SU-DHL-6 (cell line): ENCODE measurements around the gene SLC22A23.

Experiments
- H2AFZ ChIP-seq: fragments of 200-600 bp; sonication (generic); 2 replicates; pipeline ENCODE4 v1.6.1; 2014; ENCODE audit warnings: low read depth, mild to moderate bottlenecking, moderate library complexity, mixed read lengths, antibody characterized with exemption, low read length; ENCODE audit not compliant: severe bottlenecking
- H3F3A ChIP-seq: fragments of 200-600 bp; shearing (Covaris generic); 2 replicates; pipeline ENCODE4 v1.6.0; 2016; ENCODE audit warnings: antibody characterized with exemption, mild to moderate bottlenecking; ENCODE audit not compliant: insufficient read depth
- H3K27ac ChIP-seq: fragments of 200-600 bp; sonication (generic); 2 replicates; pipeline ENCODE4 v1.5.1; 2016; ENCODE audit warnings: low read depth, mild to moderate bottlenecking, low read length, moderate library complexity, mixed read lengths
- H3K27me3 ChIP-seq: fragments of 200-600 bp; sonication (generic), shearing (Covaris generic); 2 replicates; pipeline ENCODE4 v1.6.0; 2014; ENCODE audit warnings: mild to moderate bottlenecking, low read length
- H3K36me3 ChIP-seq: fragments of 200-600 bp; sonication (generic); 2 replicates; pipeline ENCODE4 v1.6.1; 2014; ENCODE audit warnings: mild to moderate bottlenecking, low read length, mixed read lengths
- H3K4me2 ChIP-seq: fragments of 300-600, 200-600 bp; shearing (Covaris generic), sonication (generic); 2 replicates; pipeline ENCODE4 v1.6.0; 2014; ENCODE audit warnings: low read length, low read depth, mild to moderate bottlenecking; ENCODE audit not compliant: poor library complexity, severe bottlenecking
- H3K4me3 ChIP-seq: fragments of 200-600 bp; sonication (generic); 2 replicates; pipeline ENCODE4 v1.5.1; 2014; ENCODE audit warnings: antibody characterized with exemption, low read length, mild to moderate bottlenecking, mixed read lengths; ENCODE audit not compliant: insufficient read depth, poor library complexity, severe bottlenecking
- H3K79me2 ChIP-seq: fragments of 200-600 bp; sonication (generic); 2 replicates; pipeline ENCODE4 v1.6.1; 2014; ENCODE audit warnings: mild to moderate bottlenecking, low read length, moderate library complexity; ENCODE audit not compliant: insufficient read depth
- H3K9ac ChIP-seq: fragments of 200-600 bp; sonication (generic); 2 replicates; pipeline ENCODE4 v1.7.0; 2014; ENCODE audit warnings: mild to moderate bottlenecking, low read length
- H3K9me2 ChIP-seq: fragments of 200-600 bp; sonication (generic); replicated peaks from 2 replicates; pipeline ENCODE4 v1.6.1; 2014; ENCODE audit warnings: low read length; ENCODE audit not compliant: insufficient read depth
- H3K9me3 ChIP-seq: fragments of 200-600 bp; sonication (generic); 2 replicates; pipeline ENCODE4 v1.6.1; 2014; ENCODE audit warnings: low read length, mixed read lengths; ENCODE audit not compliant: insufficient read depth
- H4K20me1 ChIP-seq: fragments of 200-600 bp; sonication (generic); 2 replicates; pipeline ENCODE4 v1.6.1; 2014; ENCODE audit warnings: low read depth, mild to moderate bottlenecking, antibody characterized with exemption, low read length, moderate library complexity, mixed read lengths
- EZH2phosphoT487 ChIP-seq: fragments of 200-600 bp; sonication (generic), shearing (Covaris generic); conservative IDR thresholded peaks from 2 replicates; pipeline ENCODE4 v1.6.1; 2018; ENCODE audit warnings: mild to moderate bottlenecking, antibody characterized with exemption, low read length, moderate library complexity, mixed read lengths
- TF ChIP-seq, protein P1 (sequence below): fragments of 200-600 bp; sonication (generic); IDR thresholded peaks from one replicate; pipeline ENCODE4 v1.5.1; 2017; ENCODE audit warnings: antibody characterized with exemption, mild to moderate bottlenecking, low read length, moderate library complexity; ENCODE audit not compliant: insufficient read depth, poor library complexity, severe bottlenecking

SLC22A23 gene

DNA sequence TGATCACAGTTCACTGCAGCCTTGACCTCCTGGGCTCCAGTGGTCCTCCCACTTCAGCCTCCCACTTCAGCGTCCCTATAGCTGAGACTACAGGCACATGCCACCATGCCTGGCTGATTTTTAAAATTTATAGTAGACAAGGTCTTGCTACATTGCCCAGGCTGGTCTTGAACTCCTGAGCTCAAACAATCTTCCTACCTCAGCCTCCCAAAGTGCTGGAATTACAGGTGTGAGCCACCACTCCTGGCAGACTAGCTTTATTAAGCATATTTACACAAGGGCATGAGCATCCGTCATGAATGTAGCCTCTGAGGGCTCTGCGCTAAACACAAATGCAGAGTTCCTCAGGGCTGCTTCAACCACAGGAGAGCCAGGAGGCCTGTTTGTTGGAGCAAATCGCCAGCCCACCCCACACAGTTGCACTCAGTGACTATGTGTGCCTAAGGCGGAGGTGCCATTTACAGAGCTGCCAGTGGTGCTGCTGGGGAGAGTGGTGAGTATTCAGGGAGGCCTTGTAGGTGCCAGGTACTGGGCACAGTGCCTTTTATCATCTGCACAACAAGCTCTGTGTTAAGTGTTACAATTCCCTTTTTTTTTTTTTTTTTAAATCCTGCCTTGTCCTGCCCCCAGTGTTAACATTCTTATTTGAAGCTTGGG is 119.9 kb downstream of the SLC22A23 start:
- Histone ChIP-seq H4K20me1 (no peaks in the 10 kb centered on the region), H2AFZ (no peak overlapping the region), H3K27ac (no peak overlapping the region), H3K36me3 (no peaks in the 10 kb centered on the region), H3K27me3 (no peaks in the 10 kb centered on the region), H3K79me2 (no peaks in the 10 kb centered on the region), H3K9me3 (no peaks in the 10 kb centered on the region), H3K9ac (no peak overlapping the region), H3K9me2 (no peaks in the 10 kb centered on the region), H3K4me3 (no peak overlapping the region), H3K4me2 (no peak overlapping the region), H3F3A (no peaks in the 10 kb centered on the region)
- no peak for TF ChIP-seq EZH2phosphoT487
- TF ChIP-seq, protein P1, sequence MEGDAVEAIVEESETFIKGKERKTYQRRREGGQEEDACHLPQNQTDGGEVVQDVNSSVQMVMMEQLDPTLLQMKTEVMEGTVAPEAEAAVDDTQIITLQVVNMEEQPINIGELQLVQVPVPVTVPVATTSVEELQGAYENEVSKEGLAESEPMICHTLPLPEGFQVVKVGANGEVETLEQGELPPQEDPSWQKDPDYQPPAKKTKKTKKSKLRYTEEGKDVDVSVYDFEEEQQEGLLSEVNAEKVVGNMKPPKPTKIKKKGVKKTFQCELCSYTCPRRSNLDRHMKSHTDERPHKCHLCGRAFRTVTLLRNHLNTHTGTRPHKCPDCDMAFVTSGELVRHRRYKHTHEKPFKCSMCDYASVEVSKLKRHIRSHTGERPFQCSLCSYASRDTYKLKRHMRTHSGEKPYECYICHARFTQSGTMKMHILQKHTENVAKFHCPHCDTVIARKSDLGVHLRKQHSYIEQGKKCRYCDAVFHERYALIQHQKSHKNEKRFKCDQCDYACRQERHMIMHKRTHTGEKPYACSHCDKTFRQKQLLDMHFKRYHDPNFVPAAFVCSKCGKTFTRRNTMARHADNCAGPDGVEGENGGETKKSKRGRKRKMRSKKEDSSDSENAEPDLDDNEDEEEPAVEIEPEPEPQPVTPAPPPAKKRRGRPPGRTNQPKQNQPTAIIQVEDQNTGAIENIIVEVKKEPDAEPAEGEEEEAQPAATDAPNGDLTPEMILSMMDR: no peak

DNA sequence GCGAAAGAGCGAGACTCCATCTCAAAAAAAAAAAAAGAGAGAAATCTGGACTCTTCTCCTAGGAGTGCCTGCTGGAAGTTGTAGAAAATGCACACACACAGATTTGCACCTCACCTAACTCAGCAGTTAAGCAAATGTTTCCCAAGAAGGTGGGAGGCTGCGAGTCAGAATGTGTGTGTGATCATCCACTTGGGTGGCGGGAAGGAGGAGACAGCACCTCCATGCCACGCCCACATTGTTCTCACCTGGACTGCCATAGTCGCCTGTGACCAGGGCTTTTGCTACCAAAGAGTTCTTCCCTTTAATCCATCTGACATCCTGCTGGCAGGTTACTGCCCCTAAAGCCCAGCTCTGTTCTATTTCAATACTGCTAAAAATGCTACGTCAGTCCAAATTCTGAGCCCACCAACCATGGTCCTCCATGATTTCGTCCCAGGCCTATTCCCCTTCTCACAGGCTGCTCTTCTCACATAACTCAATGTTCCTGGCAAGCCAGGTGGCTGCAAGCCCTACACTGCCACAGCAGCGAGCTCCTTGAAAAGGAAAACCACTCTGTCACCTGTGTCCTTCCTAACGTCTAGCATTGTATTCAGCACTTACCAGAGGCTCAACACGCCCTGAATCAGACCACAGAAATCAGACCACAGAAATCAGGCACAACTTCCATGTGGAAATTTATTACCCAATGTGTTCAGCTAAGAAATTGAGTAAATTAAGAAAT is 120.6 kb downstream of the SLC22A23 start:
- Histone ChIP-seq H3K36me3 (no peaks in the 10 kb centered on the region), H3K9ac (no peak overlapping the region), H3K4me2 (no peak overlapping the region), H3K27ac (no peak overlapping the region), H4K20me1 (no peaks in the 10 kb centered on the region), H3K27me3 (no peaks in the 10 kb centered on the region), H3K9me3 (no peaks in the 10 kb centered on the region), H3F3A (no peaks in the 10 kb centered on the region), H3K9me2 (no peaks in the 10 kb centered on the region), H3K79me2 (no peaks in the 10 kb centered on the region), H2AFZ (no peak overlapping the region), H3K4me3 (no peak overlapping the region)
- TF ChIP-seq, protein P1: no peak
- TF ChIP-seq EZH2phosphoT487: no peak

DNA sequence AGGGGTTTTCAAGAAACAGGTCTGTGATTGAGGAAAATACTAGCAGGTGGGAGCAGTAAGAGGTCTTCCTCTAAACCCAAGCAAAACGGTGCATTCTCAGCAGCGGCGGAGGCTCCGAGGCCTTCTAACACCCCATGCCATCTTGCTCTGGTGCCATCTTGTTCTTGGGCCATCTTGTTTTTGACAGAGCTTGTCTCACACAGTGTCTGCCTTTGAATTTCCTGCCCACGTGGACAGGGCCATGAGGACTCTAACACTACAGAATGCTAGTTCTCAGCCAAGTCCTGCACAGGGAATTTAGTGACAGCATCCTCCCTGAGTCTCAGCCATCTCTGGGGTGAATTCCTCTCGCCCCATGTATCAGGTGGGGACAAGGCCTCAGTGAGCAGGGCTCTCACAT is 121.7 kb downstream of the SLC22A23 start:
- no peak overlapping the region for H3K4me3 ChIP-seq
- H3K27ac ChIP-seq: no peak overlapping the region
- H4K20me1 ChIP-seq: no peaks in the 10 kb centered on the region
- no peaks in the 10 kb centered on the region for H3K27me3 ChIP-seq
- H3K4me2 ChIP-seq: no peak overlapping the region
- H2AFZ ChIP-seq: no peak overlapping the region
- TF ChIP-seq, protein P1: no peak
- TF ChIP-seq EZH2phosphoT487: no peak
- no peak overlapping the region for H3K9ac ChIP-seq
- H3K36me3 ChIP-seq: no peaks in the 10 kb centered on the region
- H3K9me2 ChIP-seq: no peaks in the 10 kb centered on the region
- H3K9me3 ChIP-seq: no peaks in the 10 kb centered on the region
- H3F3A ChIP-seq: no peaks in the 10 kb centered on the region
- no peaks in the 10 kb centered on the region for H3K79me2 ChIP-seq
